Measurements from ENCODE around the gene CHD5. TPM values are rescaled to one million over a fixed set of nuclear protein-coding genes. Genes with fewer than 3 reads are reported as not detected.

CHD5 gene
- polyA plus RNA-seq, 1 donor from 2014 or later: 22.0 TPM

DNA sequence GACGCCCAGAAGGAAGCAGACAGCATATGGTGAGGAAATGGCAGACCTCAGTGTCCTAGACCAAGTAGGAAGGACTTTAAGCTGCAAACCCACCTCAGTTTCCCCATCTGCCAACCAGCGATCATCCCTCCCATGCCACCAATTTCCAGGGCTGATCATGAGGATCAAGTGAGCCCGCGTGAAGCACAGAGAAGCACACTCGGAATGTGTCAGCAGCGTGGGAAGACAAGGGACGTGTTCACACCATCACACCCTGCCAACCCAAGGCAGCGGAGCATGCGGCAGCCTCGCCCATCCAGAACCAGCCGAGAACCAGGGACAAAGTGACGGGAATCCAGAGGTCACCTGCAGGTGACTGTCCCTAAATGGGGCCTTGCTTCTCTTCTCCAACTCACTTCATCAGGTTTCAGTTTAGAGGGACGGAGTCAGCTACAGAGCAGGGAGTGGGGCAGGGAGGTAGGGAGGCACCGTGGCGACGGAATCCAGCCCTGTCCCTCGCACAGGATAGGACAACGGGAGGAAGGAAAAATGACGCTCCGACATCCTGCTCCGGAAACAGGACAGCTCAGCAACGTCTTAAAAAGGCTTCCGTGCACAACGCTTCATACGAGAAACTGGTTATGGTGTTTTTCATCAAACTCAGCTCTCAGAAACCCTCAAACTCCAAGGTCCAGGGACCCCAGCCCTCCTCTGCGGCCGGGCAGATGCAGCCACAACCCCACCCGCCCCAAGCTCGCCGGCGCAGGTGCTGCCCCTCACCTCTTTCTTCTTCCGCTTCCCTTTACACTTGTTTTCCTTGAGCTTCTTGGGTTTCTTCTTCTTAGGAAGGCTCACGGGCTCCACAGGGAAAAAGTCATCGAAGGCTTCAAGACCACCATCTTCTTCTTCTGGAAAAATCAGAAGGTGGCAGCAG lies 12.5 kb downstream of the CHD5 start:
- Histone ChIP-seq H3K9me2 (ENCODE audit: insufficient read depth, low read length) (no peaks in the 10 kb centered on the region), H3K27me3 (ENCODE audit: insufficient read depth, low read depth, low read length) (no peaks in the 10 kb centered on the region), H3K27ac (ENCODE audit: low read length) (no peak overlapping the region), H3K9me3 (ENCODE audit: low read length) (no peaks in the 10 kb centered on the region), H2AFZ (ENCODE audit: low read depth, low read length) (no peak overlapping the region), H3K4me2 (ENCODE audit: low read length) (no peak overlapping the region), H3K36me3 (ENCODE audit: insufficient read depth, low read length) (no peaks in the 10 kb centered on the region), H3F3A (ENCODE audit: insufficient read depth, low read length, poor library complexity, severe bottlenecking) (no peaks in the 10 kb centered on the region), H3K4me3 (ENCODE audit: low read length) (no peak overlapping the region), H3K9ac (ENCODE audit: low read length) (no peak overlapping the region), H3K79me2 (replicated peaks; ENCODE audit: insufficient read depth, low read length) (no peaks in the 10 kb centered on the region), H4K20me1 (ENCODE audit: insufficient read depth) (no peaks in the 10 kb centered on the region)
- TF ChIP-seq, protein P1, sequence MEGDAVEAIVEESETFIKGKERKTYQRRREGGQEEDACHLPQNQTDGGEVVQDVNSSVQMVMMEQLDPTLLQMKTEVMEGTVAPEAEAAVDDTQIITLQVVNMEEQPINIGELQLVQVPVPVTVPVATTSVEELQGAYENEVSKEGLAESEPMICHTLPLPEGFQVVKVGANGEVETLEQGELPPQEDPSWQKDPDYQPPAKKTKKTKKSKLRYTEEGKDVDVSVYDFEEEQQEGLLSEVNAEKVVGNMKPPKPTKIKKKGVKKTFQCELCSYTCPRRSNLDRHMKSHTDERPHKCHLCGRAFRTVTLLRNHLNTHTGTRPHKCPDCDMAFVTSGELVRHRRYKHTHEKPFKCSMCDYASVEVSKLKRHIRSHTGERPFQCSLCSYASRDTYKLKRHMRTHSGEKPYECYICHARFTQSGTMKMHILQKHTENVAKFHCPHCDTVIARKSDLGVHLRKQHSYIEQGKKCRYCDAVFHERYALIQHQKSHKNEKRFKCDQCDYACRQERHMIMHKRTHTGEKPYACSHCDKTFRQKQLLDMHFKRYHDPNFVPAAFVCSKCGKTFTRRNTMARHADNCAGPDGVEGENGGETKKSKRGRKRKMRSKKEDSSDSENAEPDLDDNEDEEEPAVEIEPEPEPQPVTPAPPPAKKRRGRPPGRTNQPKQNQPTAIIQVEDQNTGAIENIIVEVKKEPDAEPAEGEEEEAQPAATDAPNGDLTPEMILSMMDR (IDR thresholded peaks at IDR 0.05; ENCODE audit: poor library complexity, severe bottlenecking): no peak
- TF ChIP-seq POLR2AphosphoS5 (IDR thresholded peaks at IDR 0.05): no peak
- TF ChIP-seq TAF1 (IDR thresholded peaks at IDR 0.05; ENCODE audit: low read depth): no peak
- TF ChIP-seq, protein P2, sequence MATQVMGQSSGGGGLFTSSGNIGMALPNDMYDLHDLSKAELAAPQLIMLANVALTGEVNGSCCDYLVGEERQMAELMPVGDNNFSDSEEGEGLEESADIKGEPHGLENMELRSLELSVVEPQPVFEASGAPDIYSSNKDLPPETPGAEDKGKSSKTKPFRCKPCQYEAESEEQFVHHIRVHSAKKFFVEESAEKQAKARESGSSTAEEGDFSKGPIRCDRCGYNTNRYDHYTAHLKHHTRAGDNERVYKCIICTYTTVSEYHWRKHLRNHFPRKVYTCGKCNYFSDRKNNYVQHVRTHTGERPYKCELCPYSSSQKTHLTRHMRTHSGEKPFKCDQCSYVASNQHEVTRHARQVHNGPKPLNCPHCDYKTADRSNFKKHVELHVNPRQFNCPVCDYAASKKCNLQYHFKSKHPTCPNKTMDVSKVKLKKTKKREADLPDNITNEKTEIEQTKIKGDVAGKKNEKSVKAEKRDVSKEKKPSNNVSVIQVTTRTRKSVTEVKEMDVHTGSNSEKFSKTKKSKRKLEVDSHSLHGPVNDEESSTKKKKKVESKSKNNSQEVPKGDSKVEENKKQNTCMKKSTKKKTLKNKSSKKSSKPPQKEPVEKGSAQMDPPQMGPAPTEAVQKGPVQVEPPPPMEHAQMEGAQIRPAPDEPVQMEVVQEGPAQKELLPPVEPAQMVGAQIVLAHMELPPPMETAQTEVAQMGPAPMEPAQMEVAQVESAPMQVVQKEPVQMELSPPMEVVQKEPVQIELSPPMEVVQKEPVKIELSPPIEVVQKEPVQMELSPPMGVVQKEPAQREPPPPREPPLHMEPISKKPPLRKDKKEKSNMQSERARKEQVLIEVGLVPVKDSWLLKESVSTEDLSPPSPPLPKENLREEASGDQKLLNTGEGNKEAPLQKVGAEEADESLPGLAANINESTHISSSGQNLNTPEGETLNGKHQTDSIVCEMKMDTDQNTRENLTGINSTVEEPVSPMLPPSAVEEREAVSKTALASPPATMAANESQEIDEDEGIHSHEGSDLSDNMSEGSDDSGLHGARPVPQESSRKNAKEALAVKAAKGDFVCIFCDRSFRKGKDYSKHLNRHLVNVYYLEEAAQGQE (IDR thresholded peaks at IDR 0.05; ENCODE audit: borderline replicate concordance): no peak
- no peak for TF ChIP-seq RAD21 (conservative IDR thresholded peaks at IDR 0.05)
- TF ChIP-seq EZH2 (IDR thresholded peaks at IDR 0.05; ENCODE audit: borderline replicate concordance, insufficient read depth, low read length, poor library complexity, severe bottlenecking): no peak
- no peak for TF ChIP-seq MXI1 (conservative IDR thresholded peaks at IDR 0.05; ENCODE audit: poor library complexity, severe bottlenecking)
- no peak for TF ChIP-seq EP300 (conservative IDR thresholded peaks at IDR 0.05; ENCODE audit: poor library complexity, severe bottlenecking)
- TF ChIP-seq SMC3 (conservative IDR thresholded peaks at IDR 0.05; ENCODE audit: poor library complexity): no peak

DNA sequence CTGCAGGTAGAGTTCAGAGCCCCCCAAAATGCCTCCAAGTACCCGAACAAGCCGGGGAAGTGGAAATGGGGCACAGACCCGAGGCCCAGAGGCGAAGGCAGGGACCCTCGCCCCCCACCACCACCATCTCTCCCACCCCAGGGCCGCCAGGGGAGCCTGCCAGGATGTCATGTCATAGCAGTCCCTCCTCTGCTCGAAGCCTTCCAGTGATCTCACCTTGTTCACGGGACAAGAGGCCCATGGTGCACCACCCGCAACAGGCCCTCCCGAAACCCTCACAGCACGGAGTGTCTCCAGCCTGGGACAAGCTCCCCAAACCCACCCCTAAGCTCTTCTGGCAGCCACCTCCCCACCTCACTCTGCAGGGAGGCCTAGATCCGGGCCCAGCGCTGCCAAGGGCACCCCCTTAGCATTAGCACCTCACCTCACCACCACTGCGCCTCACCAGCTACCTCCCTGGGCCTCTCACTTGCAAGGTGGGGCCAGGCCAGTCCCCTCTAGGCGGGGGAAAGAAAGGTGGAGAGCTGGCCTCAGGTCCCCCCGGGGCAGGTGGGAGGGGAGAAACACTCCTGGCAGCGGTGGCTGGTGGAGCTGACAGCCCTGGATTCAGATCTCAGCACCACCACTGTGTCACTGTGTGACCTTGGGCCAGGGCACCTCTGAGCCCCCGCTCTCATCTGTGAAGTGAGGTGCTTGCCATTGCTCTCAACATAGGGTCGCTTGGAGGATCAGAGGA lies 13.3 kb downstream of the CHD5 start:
- Histone ChIP-seq H3K36me3 (ENCODE audit: insufficient read depth, low read length) (no peaks in the 10 kb centered on the region), H3K4me3 (ENCODE audit: low read length) (no peak overlapping the region), H2AFZ (ENCODE audit: low read depth, low read length) (no peak overlapping the region), H4K20me1 (ENCODE audit: insufficient read depth) (no peaks in the 10 kb centered on the region), H3K9me2 (ENCODE audit: insufficient read depth, low read length) (no peaks in the 10 kb centered on the region), H3K4me2 (ENCODE audit: low read length) (no peak overlapping the region), H3K9me3 (ENCODE audit: low read length) (no peaks in the 10 kb centered on the region), H3K9ac (ENCODE audit: low read length) (no peak overlapping the region), H3K79me2 (replicated peaks; ENCODE audit: insufficient read depth, low read length) (no peaks in the 10 kb centered on the region), H3K27me3 (ENCODE audit: insufficient read depth, low read depth, low read length) (no peaks in the 10 kb centered on the region), H3K27ac (ENCODE audit: low read length) (no peak overlapping the region), H3F3A (ENCODE audit: insufficient read depth, low read length, poor library complexity, severe bottlenecking) (no peaks in the 10 kb centered on the region)
- TF ChIP-seq EZH2 (IDR thresholded peaks at IDR 0.05; ENCODE audit: borderline replicate concordance, insufficient read depth, low read length, poor library complexity, severe bottlenecking): no peak
- no peak for TF ChIP-seq EP300 (conservative IDR thresholded peaks at IDR 0.05; ENCODE audit: poor library complexity, severe bottlenecking)
- TF ChIP-seq, protein P1 (IDR thresholded peaks at IDR 0.05; ENCODE audit: poor library complexity, severe bottlenecking): no peak

All from neural cell (in vitro differentiated cells).